NCI-H1092 treated with DMSO at 0.1 percent for 48 hours (cell line): ENCODE measurements around the gene HDAC4.

Experiments used
- DNase-seq: peaks from one replicate; lab custom pipeline; 2025; lab: John Stamatoyannopoulos, UW

HDAC4 gene

GRCh38 chr2:239396881-239397681 lies 3.7 kb downstream of the HDAC4 start:
- no peak for DNase-seq

- DNase-seq = no peak
Observed at GRCh38 chr2:239395524-239395923, 5.3 kb downstream of the HDAC4 start.

- no peak for DNase-seq
Observed at GRCh38 chr2:239394978-239395377, 5.8 kb downstream of the HDAC4 start.

DNA sequence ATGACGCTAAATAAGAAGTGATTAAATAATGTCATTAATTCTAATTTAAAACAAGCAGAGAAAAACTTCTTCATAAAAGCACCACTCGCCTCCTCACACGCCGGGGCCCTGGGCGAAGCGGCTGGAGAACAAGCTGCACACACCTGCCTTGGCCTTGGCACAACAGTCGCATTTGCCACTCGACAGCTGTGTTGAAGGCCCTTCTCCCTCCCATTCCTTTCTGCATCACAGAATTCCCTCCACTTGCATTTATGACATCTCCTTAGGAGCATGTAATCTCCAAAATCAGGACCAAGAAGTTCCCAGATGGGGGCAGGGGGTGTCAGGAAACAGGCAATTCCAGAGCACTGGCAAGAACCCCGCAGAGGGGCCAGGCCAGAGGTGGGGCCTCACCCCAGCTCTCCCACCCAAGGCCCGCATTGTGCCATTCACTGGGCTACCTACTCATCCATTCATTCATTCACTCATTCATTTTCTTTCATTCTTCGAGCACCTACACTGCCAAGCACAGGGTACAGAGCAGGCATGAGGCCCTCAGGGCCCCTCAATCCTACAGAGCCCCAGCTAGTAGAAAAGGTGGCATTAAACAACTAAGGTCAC lies 6.4 kb downstream of the HDAC4 start:
- peak; percentile 64 for DNase-seq

DNA sequence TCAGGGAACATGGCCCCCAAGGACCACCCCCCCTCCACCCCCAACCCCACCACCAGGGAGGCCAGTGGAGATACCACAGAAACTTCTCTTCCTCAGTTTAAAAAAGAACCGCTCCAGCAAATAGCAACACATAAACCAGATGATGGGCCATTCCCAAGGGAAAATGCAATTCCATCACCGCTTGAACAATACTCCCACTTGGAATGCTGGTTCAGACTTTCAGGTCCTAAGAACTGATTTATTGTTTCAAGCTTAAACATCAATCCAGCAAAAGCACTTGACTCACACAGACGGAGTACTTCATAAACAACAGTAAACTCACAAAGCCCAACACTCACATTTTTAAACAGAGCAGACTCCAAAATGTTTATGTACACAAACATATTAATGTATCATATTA lies 6.9 kb downstream of the HDAC4 start:
- peak; percentile 42 for DNase-seq

DNA sequence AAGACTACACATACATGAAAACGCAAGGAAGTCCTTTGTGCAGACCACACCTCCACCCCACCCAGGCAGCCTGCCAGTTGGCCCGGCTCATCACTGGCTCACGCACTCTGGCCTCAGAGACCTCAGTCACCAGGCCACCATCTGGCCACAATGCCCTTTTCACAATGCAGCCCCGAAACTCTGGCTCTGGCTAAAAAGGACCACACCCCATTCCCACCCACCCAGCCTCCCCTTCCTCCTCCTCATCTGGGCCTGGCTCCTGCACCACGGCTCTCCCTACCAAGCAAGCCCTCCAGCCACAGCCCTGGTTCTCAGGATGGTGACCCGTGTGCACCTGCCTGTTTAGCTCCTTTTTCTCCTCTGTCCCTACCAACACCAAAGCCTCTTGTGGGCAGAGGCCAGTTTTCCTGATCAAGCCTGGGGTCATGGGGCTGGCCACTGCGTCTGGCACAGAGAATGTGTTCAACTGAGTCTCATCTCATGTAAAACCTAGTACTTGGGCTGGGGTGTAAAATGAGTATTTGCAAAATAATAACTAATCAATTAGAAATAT lies 7.4 kb downstream of the HDAC4 start:
- no peak for DNase-seq

- no peak for DNase-seq
Observed at GRCh38 chr2:239392688-239393387, 8.0 kb downstream of the HDAC4 start.

DNA sequence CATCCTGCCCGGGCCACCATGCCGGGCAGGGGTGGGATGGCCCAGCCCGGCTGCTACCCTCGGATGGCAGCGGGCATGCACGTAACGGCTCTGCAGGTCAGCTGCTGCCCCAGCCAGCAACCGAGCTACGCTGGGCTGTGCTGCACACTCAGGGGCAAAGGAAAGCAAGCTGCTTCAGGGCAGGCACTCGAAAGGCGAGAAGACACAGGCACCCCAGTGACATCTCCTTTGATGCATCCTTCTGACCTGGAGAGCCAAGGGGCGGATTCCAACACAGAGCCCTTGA lies 8.8 kb downstream of the HDAC4 start:
- no peak for DNase-seq

- DNase-seq = no peak
Observed at GRCh38 chr2:239391286-239392071, 9.3 kb downstream of the HDAC4 start.

- DNase-seq = no peak
Observed at GRCh38 chr2:239390546-239391285, 10.1 kb downstream of the HDAC4 start.

DNA sequence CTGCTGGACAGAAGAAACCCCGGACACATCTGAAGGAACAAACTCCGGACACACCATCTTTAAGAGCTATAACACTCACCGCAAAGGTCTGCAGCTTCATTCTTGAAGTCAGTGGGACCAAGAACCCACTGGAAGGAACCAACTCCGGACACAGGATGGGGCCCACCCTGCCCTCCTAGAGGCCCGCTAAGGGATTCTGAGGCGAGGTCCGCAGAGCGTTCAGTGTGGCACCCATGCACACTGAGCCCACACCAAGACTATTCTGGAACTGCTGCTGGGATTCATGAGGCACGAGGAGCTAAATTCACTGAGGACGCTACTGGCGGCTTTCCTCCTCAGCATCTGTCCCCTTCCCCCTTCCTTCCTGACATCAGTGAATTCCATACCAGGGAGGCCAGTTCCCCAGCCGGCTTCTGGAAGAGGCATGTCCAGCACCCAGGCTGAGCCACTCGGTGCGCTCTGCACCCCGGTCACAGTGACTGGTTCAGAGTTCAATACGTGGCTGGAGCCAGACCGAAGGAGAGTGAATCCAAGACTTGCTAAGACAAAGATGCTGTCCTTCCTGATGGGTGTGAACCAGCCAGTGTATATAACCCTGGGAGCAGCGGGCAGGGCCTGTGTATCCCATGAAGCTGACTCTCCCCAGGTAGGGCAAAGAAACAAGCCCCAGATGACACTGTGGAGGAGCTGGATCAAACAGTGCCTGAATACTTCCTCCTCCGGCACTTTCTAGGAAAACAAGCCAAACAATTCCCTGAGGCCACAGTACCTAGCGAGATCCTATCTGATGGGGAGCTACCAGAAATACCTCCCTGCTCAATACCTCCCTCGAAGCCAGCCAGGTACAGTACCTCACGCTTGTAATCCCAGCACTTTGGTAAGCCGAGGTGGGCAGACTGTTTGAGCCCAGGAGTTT lies 11.1 kb downstream of the HDAC4 start:
- no peak for DNase-seq

DNA sequence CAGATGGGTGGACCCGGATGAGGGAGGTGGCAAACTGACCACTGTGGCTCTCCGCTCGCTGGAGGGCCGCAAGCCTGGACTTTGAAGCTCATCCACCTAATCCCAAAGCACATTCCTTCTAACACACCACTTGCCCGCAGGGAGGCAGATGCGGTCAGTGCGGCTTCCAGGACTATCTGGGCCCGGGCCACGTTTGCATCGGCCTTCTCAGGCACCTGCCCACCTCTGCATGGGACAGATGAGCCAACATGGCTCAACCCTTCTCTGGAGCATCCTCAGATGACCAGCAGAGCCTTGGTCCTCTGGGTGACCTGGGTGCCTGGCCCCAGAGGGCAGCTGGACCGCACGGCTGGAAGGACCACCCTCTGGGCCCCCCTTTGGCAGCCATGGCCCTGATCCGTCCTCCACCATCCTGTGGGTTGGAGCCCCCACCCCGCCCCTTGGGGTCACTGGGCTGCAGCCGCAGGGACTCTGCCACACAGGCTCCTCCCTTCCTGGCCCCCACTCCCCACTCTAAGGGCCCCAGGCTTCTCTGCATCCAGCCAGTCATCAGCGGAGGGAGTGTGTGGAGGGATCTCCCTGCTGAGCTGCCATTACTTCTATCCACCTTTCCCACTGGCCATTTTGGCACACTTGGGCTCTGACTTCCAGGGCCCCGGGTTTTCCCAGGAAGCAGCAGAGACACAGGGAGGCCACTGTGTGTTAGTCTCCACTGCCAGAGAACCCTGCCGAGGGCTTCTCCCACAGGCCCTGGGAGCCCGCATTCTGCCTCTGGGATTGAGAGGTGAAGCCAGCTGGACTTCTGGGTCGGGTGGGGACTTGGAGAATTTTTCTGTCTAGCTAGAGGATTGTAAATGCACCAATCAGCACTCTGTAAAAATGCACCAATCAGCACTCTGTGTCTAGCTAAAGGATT lies 12.3 kb downstream of the HDAC4 start:
- DNase-seq = no peak

GRCh38 chr2:239387811-239388210 lies 13.0 kb downstream of the HDAC4 start:
- DNase-seq = no peak

- no peak for DNase-seq
Observed at GRCh38 chr2:239386872-239387445, 13.9 kb downstream of the HDAC4 start.

- no peak for DNase-seq
Observed at GRCh38 chr2:239386001-239386670, 14.7 kb downstream of the HDAC4 start.

GRCh38 chr2:239385096-239386000 lies 15.5 kb downstream of the HDAC4 start:
- no peak for DNase-seq

DNA sequence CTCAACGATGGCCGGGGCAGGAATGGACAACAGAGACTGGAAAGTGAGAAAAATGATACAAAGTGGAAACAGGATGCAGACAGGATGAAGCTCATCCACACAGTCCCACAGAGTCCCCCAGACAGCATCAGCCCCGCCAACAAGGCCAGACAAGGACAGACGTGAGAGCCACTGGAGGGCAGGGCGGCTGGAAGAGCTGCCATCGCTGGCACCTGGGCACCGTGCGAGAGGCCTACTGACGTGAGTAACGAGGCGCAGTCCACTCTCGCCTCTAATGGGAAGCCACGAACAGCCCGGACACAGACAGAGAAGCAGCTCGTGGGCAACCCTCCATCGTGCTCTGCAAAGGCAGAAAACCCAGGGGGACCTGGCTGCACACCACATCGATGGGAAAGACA lies 17.1 kb downstream of the HDAC4 start:
- DNase-seq = no peak
